Stimulated activated CD8-positive, alpha-beta memory T cell treated with anti-CD3 and anti-CD28 coated beads, Interleukin-2, amount 100 ng/mL, for 48 hours (primary cell): Measurements from ENCODE around the gene IL32.

ENCODE experiments used
- DNase-seq, 2 donors: peaks; one replicate each; pipeline ENCODE4 v3.0.0-alpha.2; 2020; ENCODE audit warnings: low read depth in 2 of 2

The IL32 gene

GRCh38 chr16:3027983-3028715 lies 37.3 kb upstream of the IL32 start:
- DNase-seq = peak; percentile 88 to 90

DNA sequence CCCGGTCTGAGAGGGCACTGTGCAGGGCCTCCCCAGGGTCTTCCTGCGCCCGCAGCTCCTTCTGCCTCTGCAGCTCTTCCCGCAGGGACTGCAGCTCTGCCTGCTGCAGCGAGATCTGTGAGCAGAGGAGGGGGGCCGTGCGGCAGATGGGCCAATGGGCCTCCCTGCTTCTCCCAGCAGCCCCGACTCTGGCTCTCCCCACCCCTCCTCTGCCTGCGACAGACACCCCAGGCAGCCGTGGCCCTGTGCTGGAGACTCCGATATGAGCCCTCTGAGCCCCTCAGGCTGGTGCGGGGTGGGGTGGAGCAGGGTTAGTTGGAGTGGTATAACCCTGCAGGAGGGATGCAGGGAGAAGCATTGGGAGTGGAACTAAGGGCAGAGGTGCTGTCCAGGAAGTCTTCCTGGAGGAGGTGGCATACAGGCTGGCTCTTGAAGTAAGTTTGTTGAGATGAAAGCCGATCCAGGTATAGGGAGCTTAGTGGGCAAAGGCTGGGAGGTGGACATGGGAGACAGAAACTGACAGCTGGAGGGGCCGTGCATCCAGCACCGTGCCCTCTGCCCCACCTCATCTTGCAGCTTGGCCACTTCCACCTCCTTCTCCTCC lies 36.6 kb upstream of the IL32 start:
- DNase-seq = no peak

- no peak for DNase-seq
Observed at GRCh38 chr16:3029491-3030221, 35.8 kb upstream of the IL32 start.

- no peak for DNase-seq
Observed at GRCh38 chr16:3030222-3031212, 34.9 kb upstream of the IL32 start.

DNA sequence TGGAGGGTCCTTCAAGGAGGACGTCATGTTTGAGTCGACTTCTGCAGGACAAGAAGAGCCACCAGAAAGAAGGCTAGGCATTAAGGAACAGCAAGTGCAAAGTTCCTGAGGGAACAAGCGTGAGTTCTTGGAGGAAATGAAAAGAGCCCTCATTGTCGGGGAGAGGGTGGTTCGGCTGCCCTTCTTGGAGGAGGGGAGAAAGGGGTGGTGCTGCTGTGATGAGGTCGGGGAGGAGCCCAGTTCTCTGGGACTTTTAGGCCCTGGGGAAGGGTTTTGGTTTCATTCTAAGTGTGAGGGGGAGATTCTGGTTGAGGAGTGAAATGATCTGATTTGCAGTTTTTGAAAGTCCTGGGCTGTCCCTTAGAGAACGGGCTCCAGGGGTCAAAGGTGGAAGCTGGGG lies 32.8 kb upstream of the IL32 start:
- no peak for DNase-seq

DNA sequence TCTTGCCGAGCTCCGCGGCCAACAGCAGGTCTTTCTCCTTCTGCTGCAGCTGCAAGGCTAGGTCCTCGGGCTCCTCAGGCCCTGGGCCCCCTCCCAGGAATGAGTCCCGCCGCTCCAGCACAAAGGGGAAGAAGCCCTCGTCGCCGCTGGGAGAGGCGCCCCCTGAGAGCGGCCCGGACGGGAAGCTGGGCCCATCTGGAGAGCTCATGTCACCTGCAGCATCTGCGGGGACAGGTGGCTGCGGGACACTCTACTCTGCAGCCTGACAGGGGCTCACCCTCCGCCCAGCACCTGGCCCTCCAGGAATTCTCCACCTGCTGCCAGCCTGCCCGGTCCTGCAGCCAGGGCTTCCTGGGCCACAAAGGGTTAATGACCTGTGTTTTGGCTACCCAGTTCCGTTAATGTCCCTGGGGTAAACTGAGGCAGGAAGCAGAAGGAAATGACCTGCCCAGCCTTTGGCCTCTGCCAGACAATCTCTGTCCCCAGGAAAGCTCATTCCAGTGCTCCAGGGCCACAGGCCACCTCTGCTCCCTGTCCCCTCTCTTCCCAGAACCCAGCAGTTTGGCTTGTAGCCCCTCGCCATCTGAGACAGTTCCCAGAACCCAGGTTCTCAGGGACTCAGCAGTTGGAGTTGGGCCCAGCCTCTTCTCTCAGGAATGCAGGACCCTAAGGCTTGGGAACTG lies 30.0 kb upstream of the IL32 start:
- no peak for DNase-seq

- DNase-seq = no peak
Observed at GRCh38 chr16:3035972-3036725, 29.3 kb upstream of the IL32 start.

GRCh38 chr16:3036726-3037315 lies 28.6 kb upstream of the IL32 start, which contains the start of gene BICDL2:
TSS of gene BICDL2 (minus strand) at chr16:3036944. CDS start at chr16:3035496, 1,448 bp downstream.
- DNase-seq = no peak

DNA sequence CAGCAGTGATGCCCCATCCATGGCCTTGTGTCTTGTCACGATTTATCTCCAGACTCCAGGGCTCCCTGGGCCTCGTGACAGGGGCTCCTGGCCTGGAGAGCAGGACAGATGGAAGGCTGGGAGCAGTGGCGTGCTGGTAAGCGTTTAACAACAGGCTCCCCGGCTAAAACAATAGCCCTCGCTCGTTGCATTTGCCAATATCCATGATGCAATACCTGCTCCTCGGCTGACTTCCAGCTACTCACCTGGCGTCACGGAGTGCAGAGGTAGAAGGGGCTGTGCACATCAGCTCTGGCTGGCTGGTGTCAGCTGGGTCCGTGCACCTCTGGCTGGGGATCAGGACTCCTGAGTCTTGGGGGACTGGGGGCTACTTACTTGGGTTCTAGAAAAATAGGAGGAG lies 27.2 kb upstream of the IL32 start:
- no peak for DNase-seq

DNA sequence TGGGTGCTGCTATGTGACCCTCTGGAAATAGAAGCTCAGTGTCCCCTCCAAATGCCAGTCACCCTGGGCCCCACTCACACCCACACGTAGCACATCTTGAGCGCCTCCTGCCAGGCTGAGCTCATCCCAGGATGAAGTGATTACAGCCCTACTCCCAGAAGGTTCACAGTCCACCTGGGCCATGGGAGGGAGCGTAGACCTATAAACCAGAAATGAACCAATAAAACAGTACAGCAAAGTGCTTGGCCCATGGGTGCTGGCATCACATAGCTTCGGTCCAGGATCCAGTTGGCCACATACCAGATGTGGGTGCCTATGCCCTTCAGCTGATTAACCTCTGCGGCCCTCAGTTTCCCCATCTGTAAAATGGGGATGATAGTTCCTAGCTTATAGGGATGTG lies 26.5 kb upstream of the IL32 start:
- no peak for DNase-seq

- DNase-seq = no peak
Observed at GRCh38 chr16:3042376-3042775, 23.1 kb upstream of the IL32 start.

- DNase-seq = no peak
Observed at GRCh38 chr16:3044708-3045107, 20.7 kb upstream of the IL32 start.

DNA sequence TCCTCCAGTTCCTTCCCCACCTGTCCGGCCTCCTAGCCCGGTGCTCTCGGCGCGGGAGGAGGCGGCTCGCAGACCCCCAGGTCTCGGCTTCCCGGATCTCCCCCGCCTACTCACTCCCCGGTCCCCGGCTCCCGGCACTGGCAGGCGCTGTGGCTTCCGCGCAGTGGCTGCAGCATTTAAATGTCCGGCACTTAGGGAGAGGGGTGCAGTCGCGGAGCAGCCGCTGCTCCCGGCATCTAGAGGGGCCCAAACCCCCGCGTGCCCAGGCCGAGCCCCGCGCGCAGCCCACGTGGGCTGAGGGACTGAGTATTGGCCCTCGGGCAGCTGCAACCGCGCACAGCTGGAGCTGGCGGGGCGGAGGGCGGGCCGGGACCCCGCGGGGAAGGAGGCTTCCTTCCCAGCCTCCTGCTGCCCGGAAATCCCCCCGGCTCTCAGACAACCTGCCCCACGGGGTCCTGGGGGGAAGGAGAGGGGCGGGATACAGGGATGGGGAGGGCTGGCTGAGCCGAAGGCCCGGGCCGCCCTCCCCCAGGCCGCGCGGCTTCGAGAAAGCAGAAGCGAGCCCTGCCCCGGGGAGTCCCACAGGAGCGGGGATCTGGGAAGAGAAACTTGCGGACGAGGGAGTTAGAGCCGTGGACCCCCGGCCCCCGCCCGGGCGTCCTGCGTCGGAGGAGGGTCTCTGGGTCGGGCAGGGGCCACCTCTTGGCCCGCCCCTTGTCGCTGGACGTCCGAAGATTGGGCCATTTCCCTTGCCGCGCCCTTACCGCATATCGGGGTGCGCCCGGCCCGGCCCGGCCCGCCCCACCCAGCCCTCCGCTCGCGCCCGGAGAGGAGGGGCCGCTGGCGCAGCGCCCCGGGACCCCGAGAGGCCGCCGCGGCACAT lies 19.4 kb upstream of the IL32 start, which contains the start of gene MMP25:
Gene MMP25, plus strand, starts transcription at position 804 of the 883 bp plus-strand sequence. CDS start 357 bp downstream, outside the sequence.
- no peak for DNase-seq

DNA sequence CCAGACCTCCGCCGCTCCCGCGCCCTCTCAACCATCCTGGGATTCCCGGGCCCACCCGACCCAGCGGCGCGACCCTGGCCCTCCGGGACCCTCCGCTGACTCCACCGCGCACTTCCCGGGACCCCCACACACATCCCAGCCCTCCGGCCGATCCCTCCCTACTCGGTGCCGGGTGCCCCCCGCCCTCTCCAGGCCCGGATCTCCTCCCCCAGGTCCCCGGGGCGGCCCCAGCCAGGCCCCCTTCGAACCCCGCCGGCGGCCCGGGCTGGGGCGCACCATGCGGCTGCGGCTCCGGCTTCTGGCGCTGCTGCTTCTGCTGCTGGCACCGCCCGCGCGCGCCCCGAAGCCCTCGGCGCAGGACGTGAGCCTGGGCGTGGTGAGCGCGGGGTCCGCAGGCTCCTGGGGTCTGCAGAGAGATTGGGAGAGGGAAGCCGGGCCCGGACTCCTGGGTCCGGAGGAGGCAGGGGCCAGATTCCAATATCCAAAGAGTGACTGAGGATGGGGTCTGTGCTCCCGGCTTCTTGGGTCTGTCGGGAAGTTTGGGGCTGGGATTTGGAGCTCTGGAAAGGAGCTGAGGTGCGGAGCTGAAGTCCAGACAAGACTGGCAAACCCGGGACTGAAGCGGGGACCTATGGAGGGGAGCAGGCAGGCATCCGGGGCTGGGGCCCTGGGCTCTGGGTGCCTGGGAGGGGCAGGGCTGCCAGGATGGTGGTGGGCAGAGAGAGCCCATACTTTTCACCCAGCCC lies 18.6 kb upstream of the IL32 start:
- no peak for DNase-seq

GRCh38 chr16:3047387-3047720 lies 18.1 kb upstream of the IL32 start:
- no peak for DNase-seq

DNA sequence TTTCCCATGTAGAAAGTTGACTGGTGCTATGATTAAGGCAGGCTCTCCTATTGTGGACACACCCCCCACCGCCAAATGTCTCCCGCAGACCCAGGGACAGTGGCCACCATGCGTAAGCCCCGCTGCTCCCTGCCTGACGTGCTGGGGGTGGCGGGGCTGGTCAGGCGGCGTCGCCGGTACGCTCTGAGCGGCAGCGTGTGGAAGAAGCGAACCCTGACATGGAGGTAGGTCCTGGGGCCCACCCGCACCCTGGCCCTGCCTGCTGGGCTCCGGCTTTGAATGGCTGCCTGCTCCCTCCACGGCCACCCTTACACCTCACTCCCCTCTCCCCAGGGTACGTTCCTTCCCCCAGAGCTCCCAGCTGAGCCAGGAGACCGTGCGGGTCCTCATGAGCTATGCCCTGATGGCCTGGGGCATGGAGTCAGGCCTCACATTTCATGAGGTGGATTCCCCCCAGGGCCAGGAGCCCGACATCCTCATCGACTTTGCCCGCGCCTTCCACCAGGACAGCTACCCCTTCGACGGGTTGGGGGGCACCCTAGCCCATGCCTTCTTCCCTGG lies 15.4 kb upstream of the IL32 start:
- no peak for DNase-seq

- no peak for DNase-seq
Observed at GRCh38 chr16:3050487-3050886, 15.0 kb upstream of the IL32 start.

DNA sequence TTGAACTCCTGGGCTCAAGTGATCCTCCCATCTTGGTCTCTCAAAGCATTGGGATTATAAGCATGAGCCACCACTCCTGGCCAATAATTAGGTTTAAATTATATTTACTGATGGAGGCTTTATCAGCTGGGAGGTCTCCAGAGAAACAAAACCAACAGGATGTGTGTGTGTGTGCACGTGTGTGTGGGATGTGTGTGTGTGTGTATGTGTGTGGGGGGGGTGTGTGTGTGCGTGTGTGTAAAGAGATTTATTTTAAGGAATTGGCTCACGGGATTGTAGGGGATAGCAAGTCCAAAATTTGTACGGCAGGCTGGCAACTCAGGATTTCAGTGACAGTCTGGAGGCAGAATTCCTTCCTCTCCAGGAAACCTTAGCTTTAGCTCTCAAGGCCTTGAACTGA lies 14.4 kb upstream of the IL32 start:
- no peak for DNase-seq
